ENCODE measurements around the gene APELA. TPM values are rescaled to one million over a fixed set of nuclear protein-coding genes. Genes with fewer than 3 reads are reported as not detected.

Gene APELA
- total and polyA plus RNA-seq, 2 of the 13 experiments (the other 11 are each of a cell fraction or from before 2014, with no cell fraction given), result not detected

- ATAC-seq (no peak), FAIRE-seq (no peak), DNase-seq (ENCODE audit: low spot score) (no peak)
- H3K9me3 ChIP-seq (ENCODE audit: low read length), result no peaks in the 10 kb centered on the region
- POLR2A ChIA-PET, result no interaction called here
- no peaks in the 10 kb centered on the region for H3K36me3 ChIP-seq (replicated peaks in 1 of 2; ENCODE audit: control insufficient read depth in 1 of 2, insufficient read depth in 2 of 2, low read length in 2 of 2)
- WGBS (ENCODE audit: low lambda C conversion rate), result 33% methylated on average over 3 of the region's 3 CpGs
- H2AFZ ChIP-seq (ENCODE audit: low read length), result no peak overlapping the region
- H3K4me1 ChIP-seq (ENCODE audit: insufficient read depth, low read length), result no peaks in the 10 kb centered on the region
- no peak overlapping the region for H3K27ac ChIP-seq (ENCODE audit: extremely low read length, insufficient read depth, low read length)
- H4K20me1 ChIP-seq (ENCODE audit: insufficient read depth, low read length), result no peaks in the 10 kb centered on the region
- CTCF ChIA-PET (ENCODE audit: low intra/inter-chr PET ratio, low total read pairs), result no interaction called here
- H3K79me2 ChIP-seq (ENCODE audit: insufficient read depth, low read length), result no peaks in the 10 kb centered on the region
- intact Hi-C loops (cut with micrococcal nuclease; ENCODE audit: unreplicated experiment) (no loop called here), in situ Hi-C loops (cut with HindIII; ENCODE audit: extremely low pct_ligation_motif_present, low pct_unique_long_range_greater_than_20kb) (no loop called here)
- H3K9ac ChIP-seq (ENCODE audit: insufficient read depth, low read depth, low read length), result no peak overlapping the region
- H3K27me3 ChIP-seq (ENCODE audit: control insufficient read depth in 1 of 2, insufficient read depth in 2 of 2, low read length in 2 of 2), result no peaks in the 10 kb centered on the region; a peak in 1 of 5 replicates
- H3K4me2 ChIP-seq (ENCODE audit: low read depth, low read length), result no peak overlapping the region
- H3K4me3 ChIP-seq (replicated peaks in 1 of 3; ENCODE audit: insufficient read depth in 1 of 3, low read depth in 2 of 3, low read length in 3 of 3), result no peak overlapping the region
- BruUV-seq (replicated peaks), result no TSS peak
- TF ChIP-seq ZNF30 (CRISPR knock-in tag; IDR thresholded peaks at IDR 0.05) (no peak), FOXA3 (CRISPR knock-in tag; IDR thresholded peaks at IDR 0.05) (no peak), ARHGAP35 (CRISPR knock-in tag; IDR thresholded peaks at IDR 0.05; ENCODE audit: borderline replicate concordance) (no peak), THAP11 (CRISPR knock-in tag; IDR thresholded peaks at IDR 0.05) (no peak), MTERF4 (CRISPR knock-in tag; IDR thresholded peaks at IDR 0.05) (no peak), IKZF4 (CRISPR knock-in tag; IDR thresholded peaks at IDR 0.05; ENCODE audit: borderline replicate concordance, low read depth, not compliant biosample characterization) (no peak), RFXANK (CRISPR knock-in tag; IDR thresholded peaks at IDR 0.05) (no peak)
Observed at GRCh38 chr4:164894702-164895101, 17.7 kb downstream of the APELA start.

- ATAC-seq, result no peak
- CTCF ChIA-PET (ENCODE audit: low intra/inter-chr PET ratio, low total read pairs), result no interaction called here
- TF ChIP-seq ATF6 (CRISPR knock-in tag; conservative IDR thresholded peaks at IDR 0.05), result no peak
- no peak for TF ChIP-seq YEATS2 (CRISPR knock-in tag; IDR thresholded peaks at IDR 0.05; ENCODE audit: borderline replicate concordance)
- no peak for TF ChIP-seq ZNF251 (CRISPR knock-in tag; IDR thresholded peaks at IDR 0.05)
- TF ChIP-seq HMGXB4 (CRISPR knock-in tag; IDR thresholded peaks at IDR 0.05; ENCODE audit: borderline replicate concordance in 1 of 2, low read depth in 1 of 2), result no peak
- TF ChIP-seq SAP130 (CRISPR knock-in tag; IDR thresholded peaks at IDR 0.05; ENCODE audit: low read depth), result no peak
- no peak for TF ChIP-seq RCOR2 (CRISPR knock-in tag; IDR thresholded peaks at IDR 0.05)
- no peak for TF ChIP-seq PCBP1 (IDR thresholded peaks at IDR 0.05; ENCODE audit: borderline replicate concordance, low read depth, low read length)
Observed at GRCh38 chr4:164902608-164903007, 25.6 kb downstream of the APELA start.

More at GRCh38 chr4:164902608-164903007, 25.6 kb downstream of the APELA start:
- H3K27me3 ChIP-seq (ENCODE audit: control insufficient read depth in 1 of 2, insufficient read depth in 2 of 2, low read length in 2 of 2), result no peaks in the 10 kb centered on the region; a peak in 1 of 5 replicates
- H3K4me1 ChIP-seq (ENCODE audit: insufficient read depth, low read length), result no peaks in the 10 kb centered on the region
- BruUV-seq (replicated peaks), result no TSS peak
- POLR2A ChIA-PET, result no interaction called here
- in situ Hi-C loops (cut with HindIII; ENCODE audit: extremely low pct_ligation_motif_present, low pct_unique_long_range_greater_than_20kb) (no loop called here), intact Hi-C loops (cut with micrococcal nuclease; ENCODE audit: unreplicated experiment) (no loop called here)
- H3K9ac ChIP-seq (ENCODE audit: insufficient read depth, low read depth, low read length), result no peak overlapping the region
- 0% methylated on average over 1 of the region's 5 CpGs for WGBS (ENCODE audit: low lambda C conversion rate)
- H2AFZ ChIP-seq (ENCODE audit: low read length), result no peak overlapping the region
- H4K20me1 ChIP-seq (ENCODE audit: insufficient read depth, low read length), result no peaks in the 10 kb centered on the region
- no peaks in the 10 kb centered on the region for H3K36me3 ChIP-seq (replicated peaks in 1 of 2; ENCODE audit: control insufficient read depth in 1 of 2, insufficient read depth in 2 of 2, low read length in 2 of 2)
- H3K9me3 ChIP-seq (ENCODE audit: low read length), result no peaks in the 10 kb centered on the region
- DNase-seq (ENCODE audit: low spot score) (no peak), FAIRE-seq (no peak)
- no peak overlapping the region for H3K27ac ChIP-seq (ENCODE audit: extremely low read length, insufficient read depth, low read length)
- no peak overlapping the region for H3K4me2 ChIP-seq (ENCODE audit: low read depth, low read length)
- no peaks in the 10 kb centered on the region for H3K79me2 ChIP-seq (ENCODE audit: insufficient read depth, low read length)
- no peak overlapping the region for H3K4me3 ChIP-seq (replicated peaks in 1 of 3; ENCODE audit: insufficient read depth in 1 of 3, low read depth in 2 of 3, low read length in 3 of 3)

All from HepG2 (cell line).